IMR-90 (cell line): ENCODE results near the gene TBC1D22A. TPM values are rescaled to one million over a fixed set of nuclear protein-coding genes. Genes with fewer than 3 reads are reported as not detected.

ENCODE experiments used
- ATAC-seq: fragments of 200-7000 bp; cut with Tn5 transposase; 2 replicates; pipeline ENCODE4 v1.9.1; 2020; ENCODE audit warnings: low read depth, mild to moderate bottlenecking, moderate library complexity
- BruUV-seq: library from RNA; stranded (reverse); fragments of 400-500 nt; replicated peaks from 2 replicates; lab custom pipeline; 2021; lab: Mats Ljungman, UMichigan
- CTCF ChIA-PET: fragments of 300-600 bp; formaldehyde crosslinking; extraction: SDS; loops from one replicate; lab custom pipeline; 2021; ENCODE audit warnings: antibody characterized with exemption; lab: Yijun Ruan, JAX
- POLR2A ChIA-PET: fragments of 300-600 bp; sonication (Branson Sonifier 250); formaldehyde crosslinking; loops from one replicate; lab custom pipeline; 2022; ENCODE audit warnings: antibody characterized with exemption; ENCODE audit not compliant: unreplicated experiment; lab: Charles Lee
- DNase-seq: peaks from one replicate; pipeline ENCODE4 v3.0.0; 2013
- H2AFZ ChIP-seq: replicated peaks from 2 replicates; pipeline ENCODE3; 2013; ENCODE audit warnings: low read length, mild to moderate bottlenecking; ENCODE audit not compliant: poor library complexity
- H2AK5ac ChIP-seq: 2 replicates; pipeline ENCODE4 v1.6.1; 2013; ENCODE audit warnings: low read depth, low read length, inconsistent platforms
- H2AK9ac ChIP-seq: replicated peaks from 2 replicates; pipeline ENCODE3; 2013; ENCODE audit warnings: mild to moderate bottlenecking, low read depth, low read length, moderate library complexity; ENCODE audit not compliant: poor library complexity
- H2BK120ac ChIP-seq: 2 replicates; pipeline ENCODE4 v1.6.1; 2013; ENCODE audit warnings: low read depth, low read length, inconsistent platforms
- H2BK15ac ChIP-seq: 3 replicates; pipeline ENCODE4 v1.6.1; 2013; ENCODE audit warnings: low read depth, low read length, inconsistent platforms
- H2BK20ac ChIP-seq: 2 replicates; pipeline ENCODE4 v1.6.1; 2013; ENCODE audit warnings: low read depth, mild to moderate bottlenecking, inconsistent platforms, low read length, moderate library complexity
- H2BK5ac ChIP-seq: 2 replicates; pipeline ENCODE4 v1.6.1; 2013; ENCODE audit warnings: mild to moderate bottlenecking, low read depth, low read length, inconsistent platforms; ENCODE audit not compliant: poor library complexity, severe bottlenecking
- H3K14ac ChIP-seq: replicated peaks from 2 replicates; pipeline ENCODE4 v1.6.1; 2013; ENCODE audit warnings: low read depth, low read length, inconsistent platforms
- H3K18ac ChIP-seq: 2 replicates; pipeline ENCODE4 v1.6.1; 2013; ENCODE audit warnings: low read depth, low read length, control low read depth
- H3K23ac ChIP-seq: 2 replicates; pipeline ENCODE4 v1.6.1; 2013; ENCODE audit warnings: low read depth, low read length, inconsistent platforms
- H3K27ac ChIP-seq: 2 replicates; pipeline ENCODE4 v1.5.1; 2013; ENCODE audit warnings: mild to moderate bottlenecking, control low read depth, low read length; ENCODE audit not compliant: insufficient read depth
- H3K27me3 ChIP-seq: 2 replicates; pipeline ENCODE4 v1.6.1; 2013; ENCODE audit warnings: low read length; ENCODE audit not compliant: control insufficient read depth, insufficient read depth
- H3K36me3 ChIP-seq: 2 replicates; pipeline ENCODE4 v1.6.1; 2013; ENCODE audit warnings: low read length, mixed read lengths; ENCODE audit not compliant: control insufficient read depth, insufficient read depth
- H3K4ac ChIP-seq: 2 replicates; pipeline ENCODE4 v1.6.1; 2013; ENCODE audit warnings: low read depth, low read length, inconsistent platforms
- H3K4me1 ChIP-seq: 2 replicates; pipeline ENCODE4 v1.6.1; 2013; ENCODE audit warnings: low read length, mixed read lengths; ENCODE audit not compliant: control insufficient read depth, insufficient read depth
- H3K4me2 ChIP-seq: 2 replicates; pipeline ENCODE4 v1.6.1; 2013; ENCODE audit warnings: low read depth, mild to moderate bottlenecking, control low read depth, low read length, moderate library complexity
- H3K4me3 ChIP-seq: 2 replicates; pipeline ENCODE4 v1.5.1; 2013; ENCODE audit warnings: low read depth, mild to moderate bottlenecking, control low read depth, low read length, moderate library complexity; ENCODE audit not compliant: insufficient read depth
- H3K56ac ChIP-seq: 2 replicates; pipeline ENCODE4 v1.6.1; 2013; ENCODE audit warnings: low read length, inconsistent platforms; ENCODE audit not compliant: insufficient read depth; ENCODE audit errors: extremely low read depth
- H3K79me1 ChIP-seq, 2 experiments: 2 replicates each; pipeline ENCODE4 v1.6.1; 2013; ENCODE audit warnings: low read length in 2 of 2, inconsistent platforms in 1 of 2, low read depth in 1 of 2
- H3K9ac ChIP-seq: 2 replicates; pipeline ENCODE4 v1.6.1; 2013; ENCODE audit warnings: low read depth, low read length, control low read depth
- H3K9me1 ChIP-seq: 2 replicates; pipeline ENCODE4 v1.6.1; 2013; ENCODE audit warnings: low read length, inconsistent platforms; ENCODE audit not compliant: insufficient read depth
- H3K9me3 ChIP-seq: 2 replicates; pipeline ENCODE4 v1.6.1; 2013; ENCODE audit warnings: low read length; ENCODE audit not compliant: control insufficient read depth, insufficient read depth
- H4K20me1 ChIP-seq: 2 replicates; pipeline ENCODE4 v1.6.1; 2013; ENCODE audit warnings: low read length, inconsistent platforms; ENCODE audit not compliant: insufficient read depth
- H4K5ac ChIP-seq: 2 replicates; pipeline ENCODE4 v1.6.1; 2013; ENCODE audit warnings: mild to moderate bottlenecking, low read depth, low read length, control low read depth
- H4K8ac ChIP-seq, 2 experiments: 2 replicates each; pipeline ENCODE4 v1.6.1; 2013; ENCODE audit warnings: low read depth in 2 of 2, low read length in 2 of 2, control low read depth in 1 of 2, inconsistent platforms in 1 of 2
- H4K91ac ChIP-seq: 2 replicates; pipeline ENCODE4 v1.6.1; 2013; ENCODE audit warnings: low read depth, low read length, inconsistent platforms; ENCODE audit not compliant: insufficient read depth
- CEBPB ChIP-seq: IDR thresholded peaks from 2 replicates; pipeline ENCODE4 v1.6.1; 2012; ENCODE audit warnings: low read depth, low read length, improper control_type of control experiment
- CTCF ChIP-seq: conservative IDR thresholded peaks from 2 replicates; pipeline ENCODE4 v1.5.1; 2012; ENCODE audit warnings: mild to moderate bottlenecking, low read depth, low read length, improper control_type of control experiment
- ELK1 ChIP-seq: fragments of 150-350 bp; IDR thresholded peaks from 2 replicates; pipeline ENCODE4 v1.6.1; 2016; ENCODE audit warnings: low read depth, mild to moderate bottlenecking, low read length, moderate library complexity, borderline replicate concordance
- FOS ChIP-seq: fragments of 150-350 bp; IDR thresholded peaks from 2 replicates; pipeline ENCODE4 v1.6.1; 2016; ENCODE audit warnings: low read depth, low read length
- MAFK ChIP-seq: IDR thresholded peaks from 2 replicates; pipeline ENCODE4 v1.6.1; 2012; ENCODE audit warnings: low read depth, low read length, improper control_type of control experiment
- MXI1 ChIP-seq: IDR thresholded peaks from 2 replicates; pipeline ENCODE4 v1.6.1; 2012; ENCODE audit warnings: low read depth, mild to moderate bottlenecking, low read length, moderate library complexity, borderline replicate concordance
- NFE2L2 ChIP-seq: fragments of 150-350 bp; IDR thresholded peaks from 2 replicates; pipeline ENCODE4 v1.6.1; 2016; ENCODE audit warnings: low read depth, mild to moderate bottlenecking, low read length
- RAD21 ChIP-seq: IDR thresholded peaks from 2 replicates; pipeline ENCODE4 v1.6.1; 2012; ENCODE audit warnings: low read length, improper control_type of control experiment
- RFX5 ChIP-seq: IDR thresholded peaks from 2 replicates; pipeline ENCODE4 v1.8.0; 2012; ENCODE audit warnings: low read depth, mild to moderate bottlenecking, low read length, moderate library complexity
- WGBS, 2 experiments: methylation state at CpG; one replicate each; pipeline versions ENCODE4 v1.1.5 to v1.1.7; 2013; ENCODE audit warnings: missing lambda C conversion rate in 2 of 2; ENCODE audit not compliant: insufficient read length in 1 of 2; ENCODE audit errors: extremely low coverage in 2 of 2; 5-methylcytosine and 5-hydroxymethylcytosine counted together
- dilution Hi-C: fragments of 300-500 bp; cut with HindIII; formaldehyde crosslinking; loops from one replicate; pipeline ENCODE4 v1.14.3; 2018; ENCODE audit warnings: low sequenced_read_pairs; ENCODE audit not compliant: unreplicated experiment
- in situ Hi-C: fragments of 300-500 bp; cut with MboI; formaldehyde crosslinking; loops from 3 replicates; pipeline ENCODE4 v1.14.3; 2019; ENCODE audit warnings: low sequenced_read_pairs, inconsistent platforms, mixed read lengths
- intact Hi-C: fragments of 100-400 bp; cut with micrococcal nuclease; formaldehyde crosslinking; loops from 2 replicates; pipeline ENCODE4 v1.10.0; 2022
- polyA plus RNA-seq, 3 experiments: library from polyadenylated mRNA; depleted of rRNA; stranded (reverse); fragments of >200 nt; gene quantifications; 2 replicates each; pipeline ENCODE4 v1.2.3, GENCODE V29; 2012; ENCODE audit warnings: low replicate concordance in 1 of 3
- total RNA-seq: library from RNA; depleted of rRNA; stranded (reverse); fragments of >200 nt; gene quantifications from 2 replicates; pipeline ENCODE4 v1.2.3, GENCODE V29; 2012

The TBC1D22A gene
- total and polyA plus RNA-seq, 2 of the 4 experiments (the other 2 are of a cell fraction) = 9.0 to 16.7 TPM

GRCh38 chr22:46948411-46949144 lies 186.1 kb downstream of the TBC1D22A start:
- H2BK120ac ChIP-seq = no peak overlapping the region
- no peak overlapping the region for H3K18ac ChIP-seq
- H3K79me1 ChIP-seq = peaks cover 4 to 32% of the 10 kb centered on the region in 2 experiments
- no peak overlapping the region for H4K91ac ChIP-seq
- H3K56ac ChIP-seq = no peak overlapping the region
- DNase-seq (no peak), ATAC-seq (no peak)
- in situ Hi-C loops = no loop called here
- H4K5ac ChIP-seq = no peak overlapping the region
- H4K20me1 ChIP-seq = 0 out of 2 replicates have a peak, but pooled peaks cover 5% of the 10 kb centered on the region
- H2BK15ac ChIP-seq = no peak overlapping the region
- dilution Hi-C loops = no loop called here
- no peak overlapping the region for H2AK5ac ChIP-seq
- no peak overlapping the region for H2AFZ ChIP-seq
- no peak overlapping the region for H2BK20ac ChIP-seq
- H3K27me3 ChIP-seq = no peaks in the 10 kb centered on the region
- no peak overlapping the region for H2AK9ac ChIP-seq
- H3K4me3 ChIP-seq = no peak overlapping the region
- intact Hi-C loops = no loop called here
- no peak overlapping the region for H3K4me2 ChIP-seq
- no peaks in the 10 kb centered on the region for H3K4me1 ChIP-seq
- H3K9ac ChIP-seq = no peak overlapping the region
- TF ChIP-seq MXI1 (no peak), CTCF (no peak), NFE2L2 (no peak), RAD21 (no peak), MAFK (no peak), ELK1 (no peak), FOS (no peak), RFX5 (no peak), CEBPB (no peak)
- H3K36me3 ChIP-seq = peaks cover 7% of the 10 kb centered on the region; the same call in 1 of the 2 replicates
- H3K14ac ChIP-seq = no peak overlapping the region
- ChIA-PET CTCF (no interaction called here), POLR2A (no interaction called here)
- H2BK5ac ChIP-seq = no peak overlapping the region
- H3K9me1 ChIP-seq = peaks cover 8% of the 10 kb centered on the region
- H3K9me3 ChIP-seq = no peaks in the 10 kb centered on the region
- no peak overlapping the region for H3K4ac ChIP-seq
- H3K23ac ChIP-seq = no peak overlapping the region
- 93% methylated on average over 3 of the region's 16 CpGs; no CpG with 5 or more reads in 1 of the 2 experiments for WGBS, 2 experiments
- BruUV-seq = no TSS peak
- H3K27ac ChIP-seq = no peak overlapping the region
- H4K8ac ChIP-seq = no peak overlapping the region
